Loucy (cell line): ENCODE data around the gene PIAS4.
A peak's percentile ranks its signal among the peaks of the same experiment; 100 is the strongest.

Experiments
- H2AFZ ChIP-seq: fragments of 200-600 bp; sonication (generic); 2 replicates; pipeline ENCODE4 v1.6.0; 2016; ENCODE audit warnings: antibody characterized with exemption, mild to moderate bottlenecking, low read length, moderate library complexity
- H3F3A ChIP-seq: fragments of 200-600 bp; 2 replicates; pipeline ENCODE4 v1.6.0; 2016; ENCODE audit warnings: antibody characterized with exemption, low read depth, mild to moderate bottlenecking
- H3K27me3 ChIP-seq: fragments of 200-600 bp; sonication (generic); 2 replicates; pipeline ENCODE4 v1.6.1; 2014; ENCODE audit warnings: low read length, mild to moderate bottlenecking; ENCODE audit not compliant: insufficient read depth, poor library complexity, severe bottlenecking
- H3K36me3 ChIP-seq: fragments of 200-600 bp; sonication (generic); 2 replicates; pipeline ENCODE4 v1.6.1; 2016; ENCODE audit warnings: low read length; ENCODE audit not compliant: insufficient read depth
- H3K4me1 ChIP-seq: fragments of 200-600 bp; sonication (generic); 2 replicates; pipeline ENCODE4 v1.5.1; 2014; ENCODE audit warnings: low read length, mild to moderate bottlenecking; ENCODE audit not compliant: insufficient read depth, poor library complexity, severe bottlenecking
- H3K4me2 ChIP-seq: fragments of 200-600 bp; sonication (generic); 2 replicates; pipeline ENCODE4 v1.6.0; 2014; ENCODE audit warnings: antibody characterized with exemption, low read length, low read depth, mild to moderate bottlenecking; ENCODE audit not compliant: poor library complexity, severe bottlenecking
- H3K4me3 ChIP-seq: fragments of 200-600 bp; sonication (generic); 2 replicates; pipeline ENCODE4 v1.5.1; 2014; ENCODE audit warnings: low read length, mild to moderate bottlenecking, mixed read lengths; ENCODE audit not compliant: poor library complexity, severe bottlenecking
- H3K79me2 ChIP-seq: fragments of 200-600 bp; sonication (generic); 2 replicates; pipeline ENCODE4 v1.6.1; 2014; ENCODE audit warnings: low read length; ENCODE audit not compliant: insufficient read depth
- H3K9ac ChIP-seq: fragments of 200-600 bp; sonication (generic); 2 replicates; pipeline ENCODE4 v1.6.0; 2014; ENCODE audit warnings: mild to moderate bottlenecking, low read depth, low read length, moderate library complexity; ENCODE audit not compliant: poor library complexity, severe bottlenecking
- H3K9me2 ChIP-seq: fragments of 200-600 bp; sonication (generic); replicated peaks from 2 replicates; pipeline ENCODE4 v1.6.1; 2016; ENCODE audit warnings: low read depth, low read length, mixed read lengths
- H3K9me3 ChIP-seq: fragments of 200-600 bp; sonication (generic); 2 replicates; pipeline ENCODE4 v1.6.1; 2014; ENCODE audit warnings: mild to moderate bottlenecking, antibody characterized with exemption, low read length, low read depth; ENCODE audit not compliant: insufficient read depth
- H4K20me1 ChIP-seq: fragments of 200-600 bp; sonication (generic); 2 replicates; pipeline ENCODE4 v1.6.0; 2014; ENCODE audit warnings: antibody characterized with exemption, low read length, mild to moderate bottlenecking; ENCODE audit not compliant: insufficient read depth, poor library complexity, severe bottlenecking
- CTCF ChIP-seq: fragments of 200-600 bp; sonication (generic); conservative IDR thresholded peaks from 2 replicates; pipeline ENCODE4 v1.5.1; 2014; ENCODE audit warnings: mild to moderate bottlenecking, antibody characterized with exemption, low read length
- EZH2phosphoT487 ChIP-seq: fragments of 200-600 bp; IDR thresholded peaks from 2 replicates; pipeline ENCODE4 v1.6.1; 2018; ENCODE audit warnings: antibody characterized with exemption, mild to moderate bottlenecking, moderate library complexity, borderline replicate concordance

PIAS4 gene

GRCh38 chr19:3985643-3986259, 21.8 kb upstream of the PIAS4 start:
- TF ChIP-seq CTCF (no peak), EZH2phosphoT487 (no peak)
- Histone ChIP-seq H3F3A (no peaks in the 10 kb centered on the region; the same call in 1 of the 2 replicates), H3K9ac (peak overlapping the region; percentile 79), H3K9me2 (no peaks in the 10 kb centered on the region), H3K9me3 (no peaks in the 10 kb centered on the region), H3K4me1 (peaks cover 46% of the 10 kb centered on the region), H3K36me3 (peaks cover 39% of the 10 kb centered on the region), H3K4me3 (peak overlapping the region; percentile 98), H3K79me2 (peaks cover 50% of the 10 kb centered on the region), H2AFZ (peak overlapping the region; percentile 82), H4K20me1 (peaks cover 45% of the 10 kb centered on the region), H3K4me2 (peak overlapping the region; percentile 86), H3K27me3 (peaks cover 9% of the 10 kb centered on the region)

GRCh38 chr19:3986260-3987041, 21.1 kb upstream of the PIAS4 start:
- Histone ChIP-seq H3K9me3 (no peaks in the 10 kb centered on the region), H3K4me2 (peak overlapping the region; percentile 86), H3K79me2 (peaks cover 43% of the 10 kb centered on the region), H3K4me3 (peak overlapping the region; percentile 98), H3K36me3 (peaks cover 32% of the 10 kb centered on the region), H3K9me2 (no peaks in the 10 kb centered on the region), H4K20me1 (peaks cover 38% of the 10 kb centered on the region), H3K9ac (peak overlapping the region; percentile 79), H3K27me3 (peaks cover 9% of the 10 kb centered on the region), H2AFZ (peak overlapping the region; percentile 82), H3K4me1 (peaks cover 42% of the 10 kb centered on the region), H3F3A (no peaks in the 10 kb centered on the region; the same call in 1 of the 2 replicates)
- TF ChIP-seq CTCF (peak; percentile 82), EZH2phosphoT487 (no peak)

- H3K9me3 ChIP-seq: no peaks in the 10 kb centered on the region
- peaks cover 24% of the 10 kb centered on the region for H4K20me1 ChIP-seq
- H2AFZ ChIP-seq: peak overlapping the region; percentile 100
- peak overlapping the region; percentile 98 for H3K4me3 ChIP-seq
- H3F3A ChIP-seq: no peaks in the 10 kb centered on the region; the same call in 1 of the 2 replicates
- peak; percentile 71 for TF ChIP-seq CTCF
- TF ChIP-seq EZH2phosphoT487: no peak
- H3K4me1 ChIP-seq: peaks cover 29% of the 10 kb centered on the region
- peaks cover 9% of the 10 kb centered on the region for H3K27me3 ChIP-seq
- H3K9me2 ChIP-seq: no peaks in the 10 kb centered on the region
- H3K79me2 ChIP-seq: peaks cover 29% of the 10 kb centered on the region
- H3K9ac ChIP-seq: peak overlapping the region; percentile 62
- peaks cover 18% of the 10 kb centered on the region; the same call in 1 of the 2 replicates for H3K36me3 ChIP-seq
- peak overlapping the region; percentile 86 for H3K4me2 ChIP-seq
Observed at GRCh38 chr19:3987619-3988371, 19.7 kb upstream of the PIAS4 start.
